ENCODE data around the gene INTS3. TPM values are rescaled to one million over a fixed set of nuclear protein-coding genes. Genes with fewer than 3 reads are reported as not detected.

The INTS3 gene
- total and polyA plus RNA-seq, 2 donors (not counting 3 experiments of a cell fraction or from before 2014, with no cell fraction given), result 61.9 to 63.1 TPM

GRCh38 chr1:153774780-153775457 is 47.1 kb downstream of the INTS3 start, which contains the start of gene SLC27A3:
SLC27A3 (plus strand) TSS chr1:153775407; CDS start chr1:153775498, 91 bp downstream.
- peak; percentile 72 for FAIRE-seq
- Histone ChIP-seq H3K36me3 (ENCODE audit: control insufficient read depth in 2 of 2, extremely low read depth in 1 of 2, insufficient read depth in 2 of 2, low read length in 2 of 2) (peaks cover 0 to 7% of the 10 kb centered on the region in 2 experiments), H3K27me3 (ENCODE audit: control insufficient read depth in 2 of 2, insufficient read depth in 2 of 2, low read length in 2 of 2) (no peaks in the 10 kb centered on the region), H2AFZ (ENCODE audit: low read depth, low read length) (peak within 1 kb of the TSS; percentile 57), H3K4me2 (ENCODE audit: insufficient read depth, low read length) (peak within 1 kb of the TSS; percentile 83), H4K20me1 (replicated peaks; ENCODE audit: control insufficient read depth, extremely low read depth, insufficient read depth, low read length) (no peaks in the 10 kb centered on the region), H3K9ac (replicated peaks; ENCODE audit: extremely low read depth, insufficient read depth, low read length) (no peak within 1 kb of the TSS), H3K4me3 (replicated peaks in 1 of 3; ENCODE audit: insufficient read depth in 1 of 3, low read depth in 1 of 3, low read length in 3 of 3) (peak within 1 kb of the TSS; percentile 25 to 63 (median 49)), H3K27ac (ENCODE audit: insufficient read depth, low read depth, low read length) (no peak within 1 kb of the TSS), H3K9me3 (replicated peaks; ENCODE audit: control insufficient read depth, insufficient read depth, low read length) (no peaks in the 10 kb centered on the region), H3K4me1 (ENCODE audit: control insufficient read depth, extremely low read depth, insufficient read depth, low read length) (peaks cover 56% of the 10 kb centered on the region), H3K79me2 (ENCODE audit: control insufficient read depth, insufficient read depth, low read length) (no peaks in the 10 kb centered on the region), H3K9me1 (replicated peaks; ENCODE audit: control insufficient read depth, extremely low read depth, insufficient read depth, low read length) (no peaks in the 10 kb centered on the region)
- intact Hi-C loops (cut with micrococcal nuclease), result loop anchor here (1.0 kb wide), 1 partner anchor 211 kb away; the partner anchor contains the start of gene RAB13
- no TSS peak for BruUV-seq (replicated peaks)
- no peak for DNase-seq (ENCODE audit: low read depth, low spot score)
- ChIA-PET CTCF (interaction anchor here (0.8 to 1.8 kb wide), 6 partner anchors 9 to 211 kb away, joined by 3 to 8 read pairs (median 3); partner anchors contain the start of genes NPR1 and RAB13), POLR2A (interaction anchor here (1.0 kb wide), 1 partner anchor 9 kb away, joined by 4 read pairs; no protein-coding TSS in a partner anchor)
- no peak for TF ChIP-seq POLR2AphosphoS5 (IDR thresholded peaks at IDR 0.05; ENCODE audit: insufficient read depth, low read depth, low read length)
- peak; percentile 36 for TF ChIP-seq POLR2A (IDR thresholded peaks at IDR 0.05; ENCODE audit: low read depth, low read length)
- TF ChIP-seq MYC (IDR thresholded peaks at IDR 0.05; ENCODE audit: low read depth, low read length), result no peak
- TF ChIP-seq FOS (IDR thresholded peaks at IDR 0.05; ENCODE audit: borderline replicate concordance, insufficient read depth, low read length), result no peak
- dilution Hi-C loops (cut with MboI; ENCODE audit: extremely low pct_ligation_motif_present, low sequenced_read_pairs), result no loop called here

GRCh38 chr1:153775458-153776327 is 47.8 kb downstream of the INTS3 start:
- peak overlapping the region; percentile 25 to 63 (median 49) for H3K4me3 ChIP-seq (replicated peaks in 1 of 3; ENCODE audit: insufficient read depth in 1 of 3, low read depth in 1 of 3, low read length in 3 of 3)
- H2AFZ ChIP-seq (ENCODE audit: low read depth, low read length), result peak overlapping the region; percentile 57
- no peaks in the 10 kb centered on the region for H3K27me3 ChIP-seq (ENCODE audit: control insufficient read depth in 2 of 2, insufficient read depth in 2 of 2, low read length in 2 of 2)
- peak; percentile 44 for FAIRE-seq
- no peaks in the 10 kb centered on the region for H3K9me3 ChIP-seq (replicated peaks; ENCODE audit: control insufficient read depth, insufficient read depth, low read length)
- BruUV-seq (replicated peaks), result no TSS peak
- POLR2A ChIA-PET, result interaction anchor here (1.0 kb wide), 1 partner anchor 8 kb away, joined by 4 read pairs; no protein-coding TSS in a partner anchor
- H3K4me1 ChIP-seq (ENCODE audit: control insufficient read depth, extremely low read depth, insufficient read depth, low read length), result peaks cover 54% of the 10 kb centered on the region
- peak overlapping the region; percentile 83 for H3K4me2 ChIP-seq (ENCODE audit: insufficient read depth, low read length)
- H3K9me1 ChIP-seq (replicated peaks; ENCODE audit: control insufficient read depth, extremely low read depth, insufficient read depth, low read length), result no peaks in the 10 kb centered on the region
- dilution Hi-C loops (cut with MboI; ENCODE audit: extremely low pct_ligation_motif_present, low sequenced_read_pairs), result no loop called here
- H3K27ac ChIP-seq (ENCODE audit: insufficient read depth, low read depth, low read length), result no peak overlapping the region
- peaks cover 0 to 7% of the 10 kb centered on the region in 2 experiments for H3K36me3 ChIP-seq (ENCODE audit: control insufficient read depth in 2 of 2, extremely low read depth in 1 of 2, insufficient read depth in 2 of 2, low read length in 2 of 2)
- H3K79me2 ChIP-seq (ENCODE audit: control insufficient read depth, insufficient read depth, low read length), result no peaks in the 10 kb centered on the region
- CTCF ChIA-PET, result interaction anchor here (0.8 to 1.8 kb wide), 7 partner anchors 8 to 212 kb away, joined by 3 to 8 read pairs (median 3); partner anchors contain the start of genes NPR1 and RAB13
- DNase-seq (ENCODE audit: low read depth, low spot score), result peak; percentile 58
- intact Hi-C loops (cut with micrococcal nuclease), result loop anchor here (1.0 kb wide), 1 partner anchor 211 kb away; the partner anchor contains the start of gene RAB13
- H3K9ac ChIP-seq (replicated peaks; ENCODE audit: extremely low read depth, insufficient read depth, low read length), result no peak overlapping the region
- no peaks in the 10 kb centered on the region for H4K20me1 ChIP-seq (replicated peaks; ENCODE audit: control insufficient read depth, extremely low read depth, insufficient read depth, low read length)
- TF ChIP-seq EZH2 (IDR thresholded peaks at IDR 0.05; ENCODE audit: borderline replicate concordance, low read depth, low read length, severe bottlenecking), result no peak
- TF ChIP-seq FOS (IDR thresholded peaks at IDR 0.05; ENCODE audit: borderline replicate concordance, insufficient read depth, low read length), result no peak
- TF ChIP-seq, protein P1, sequence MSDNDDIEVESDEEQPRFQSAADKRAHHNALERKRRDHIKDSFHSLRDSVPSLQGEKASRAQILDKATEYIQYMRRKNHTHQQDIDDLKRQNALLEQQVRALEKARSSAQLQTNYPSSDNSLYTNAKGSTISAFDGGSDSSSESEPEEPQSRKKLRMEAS (IDR thresholded peaks at IDR 0.05; ENCODE audit: insufficient read depth, insufficient read length), result no peak
- TF ChIP-seq CTCF (IDR thresholded peaks at IDR 0.05; ENCODE audit: extremely low read depth in 1 of 2, insufficient read depth in 1 of 2, low read depth in 1 of 2, low read length in 2 of 2), result no peak
- TF ChIP-seq POLR2A (IDR thresholded peaks at IDR 0.05; ENCODE audit: low read depth, low read length), result no peak
- no peak for TF ChIP-seq POLR2AphosphoS5 (IDR thresholded peaks at IDR 0.05; ENCODE audit: insufficient read depth, low read depth, low read length)
- TF ChIP-seq MYC (IDR thresholded peaks at IDR 0.05; ENCODE audit: low read depth, low read length), result no peak
